Panc1 (cell line): Measurements from ENCODE around the gene BRD9. TPM values are rescaled to one million over a fixed set of nuclear protein-coding genes. Genes with fewer than 3 reads are reported as not detected.
A peak's percentile ranks its signal among the peaks of the same experiment; 100 is the strongest.
"Not testable (repeated sequence)": the region's sequence is repeated elsewhere in the genome, so short reads cannot be mapped to it uniquely, and the experiment has no call there.

ENCODE experiments used
- ATAC-seq: fragments of 200-7000 bp; cut with Tn5 transposase; 2 replicates; pipeline ENCODE4 v1.9.1; 2020; ENCODE audit warnings: mild to moderate bottlenecking, moderate library complexity
- BruUV-seq: library from RNA; stranded (reverse); fragments of 400-500 nt; replicated peaks from 2 replicates; lab custom pipeline; 2021; lab: Mats Ljungman, UMichigan
- CTCF ChIA-PET: fragments of 300-600 bp; sonication (Branson Sonifier 250); formaldehyde crosslinking; loops from one replicate; lab custom pipeline; 2022; ENCODE audit warnings: antibody characterized with exemption; lab: Charles Lee
- POLR2A ChIA-PET: fragments of 300-600 bp; sonication (Branson Sonifier 250); formaldehyde crosslinking; loops from one replicate; lab custom pipeline; 2022; ENCODE audit warnings: antibody characterized with exemption; lab: Charles Lee
- DNase-seq: peaks from one replicate; pipeline ENCODE4 v3.0.0-alpha.2; 2010; ENCODE audit warnings: low read depth, low spot score
- H3K27ac ChIP-seq: 2 replicates; pipeline ENCODE4 v1.5.1; 2011; ENCODE audit warnings: mild to moderate bottlenecking, low read length, inconsistent platforms
- H3K27me3 ChIP-seq: fragments of 200-500 bp; sonication (Bioruptor generic); 2 replicates; pipeline ENCODE4 v1.6.0; 2014; ENCODE audit warnings: low read length, inconsistent platforms; ENCODE audit not compliant: control insufficient read depth, insufficient read depth
- H3K36me3 ChIP-seq: fragments of 200-500 bp; sonication (Bioruptor generic); 2 replicates; pipeline ENCODE4 v1.5.1; 2014; ENCODE audit warnings: inconsistent platforms, mild to moderate bottlenecking, low read length, moderate library complexity; ENCODE audit not compliant: control insufficient read depth, insufficient read depth
- H3K4me1 ChIP-seq: 2 replicates; pipeline ENCODE4 v1.5.1; 2011; ENCODE audit warnings: inconsistent platforms, mild to moderate bottlenecking, low read length, moderate library complexity; ENCODE audit not compliant: control insufficient read depth, insufficient read depth
- H3K4me3 ChIP-seq, 2 experiments: 2 replicates each; pipeline ENCODE4 v1.5.1; 2011 to 2012; ENCODE audit warnings: low read depth in 2 of 2, low read length in 2 of 2, mild to moderate bottlenecking in 2 of 2, inconsistent platforms in 1 of 2, moderate library complexity in 1 of 2
- H3K9me3 ChIP-seq: fragments of 200-500 bp; sonication (Bioruptor generic); 2 replicates; pipeline ENCODE4 v1.5.1; 2014; ENCODE audit warnings: low read depth, mild to moderate bottlenecking, inconsistent platforms, low read length, moderate library complexity; ENCODE audit not compliant: control insufficient read depth, insufficient read depth
- POLR2AphosphoS5 ChIP-seq: IDR thresholded peaks from 2 replicates; pipeline ENCODE4 v1.6.1; 2012; ENCODE audit warnings: mild to moderate bottlenecking, low read depth, low read length, moderate library complexity
- REST ChIP-seq, 2 experiments: IDR thresholded peaks; 2 replicates each; pipeline ENCODE4 v1.6.1; 2011 to 2012; ENCODE audit warnings: low read depth in 2 of 2, control low read depth in 1 of 2, low read length in 1 of 2, mild to moderate bottlenecking in 1 of 2, moderate library complexity in 1 of 2; ENCODE audit not compliant: insufficient read depth in 1 of 2
- SIN3A ChIP-seq: IDR thresholded peaks from 2 replicates; pipeline ENCODE4 v1.6.1; 2012; ENCODE audit warnings: low read depth, mild to moderate bottlenecking, low read length, moderate library complexity, borderline replicate concordance; ENCODE audit not compliant: insufficient read depth
- TCF7L2 ChIP-seq: IDR thresholded peaks from 2 replicates; pipeline ENCODE4 v1.6.1; 2011; ENCODE audit warnings: mild to moderate bottlenecking, low read depth, low read length, inconsistent platforms
- in situ Hi-C: cut with HindIII; loops from 2 replicates; pipeline ENCODE4 v1.10.0; 2016; ENCODE audit warnings: low sequenced_read_pairs, low pct_unique_long_range_greater_than_20kb
- intact Hi-C: fragments of 100-400 bp; cut with micrococcal nuclease; formaldehyde crosslinking; loops from one replicate; pipeline ENCODE4 v1.10.0; 2022; ENCODE audit not compliant: unreplicated experiment
- total RNA-seq: library from RNA; stranded (reverse); gene quantifications from one replicate; pipeline ENCODE4 v1.2.1, GENCODE V29; 2021; ENCODE audit not compliant: unreplicated experiment
- TF ChIP-seq, protein P1 (sequence below): fragments of 450-650 bp; IDR thresholded peaks from 2 replicates; pipeline ENCODE4 v1.5.1; 2017; ENCODE audit warnings: mild to moderate bottlenecking

The BRD9 gene
- total RNA-seq, 1 experiment from 2014 or later = 64.3 TPM

DNA sequence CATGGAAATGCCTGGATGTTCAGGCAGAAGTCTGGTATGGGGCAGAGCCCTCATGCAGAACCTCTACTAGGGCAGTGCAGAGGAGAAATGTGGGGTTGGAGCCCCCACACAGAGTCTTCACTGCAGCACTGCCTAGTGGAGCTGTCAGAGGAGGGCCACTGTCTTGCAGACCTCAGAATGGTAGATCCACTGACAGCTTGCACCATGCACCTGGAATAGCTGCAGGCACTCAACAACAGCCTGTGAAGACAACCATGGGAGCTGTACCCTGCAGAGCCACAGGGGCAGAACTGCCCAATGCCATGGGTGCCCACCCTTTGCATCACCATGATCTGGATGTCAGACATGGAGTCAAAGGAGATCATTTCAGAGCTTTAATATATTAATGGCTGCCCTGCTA is 37.0 kb upstream of the BRD9 start:
- CTCF ChIA-PET = no interaction called here
- Histone ChIP-seq H3K4me3 (no peak overlapping the region), H3K9me3 (no peaks in the 10 kb centered on the region), H3K4me1 (no peaks in the 10 kb centered on the region), H3K36me3 (no peaks in the 10 kb centered on the region), H3K27me3 (no peaks in the 10 kb centered on the region; the same call in 1 of the 2 replicates), H3K27ac (no peak overlapping the region)
- TF ChIP-seq TCF7L2 (no peak), SIN3A (no peak), POLR2AphosphoS5 (no peak), REST (IDR thresholded peaks at IDR 0.05; ENCODE audit: insufficient read depth in 1 of 2, low read depth in 2 of 2, low read length in 1 of 2) (no peak)
- TF ChIP-seq, protein P1, sequence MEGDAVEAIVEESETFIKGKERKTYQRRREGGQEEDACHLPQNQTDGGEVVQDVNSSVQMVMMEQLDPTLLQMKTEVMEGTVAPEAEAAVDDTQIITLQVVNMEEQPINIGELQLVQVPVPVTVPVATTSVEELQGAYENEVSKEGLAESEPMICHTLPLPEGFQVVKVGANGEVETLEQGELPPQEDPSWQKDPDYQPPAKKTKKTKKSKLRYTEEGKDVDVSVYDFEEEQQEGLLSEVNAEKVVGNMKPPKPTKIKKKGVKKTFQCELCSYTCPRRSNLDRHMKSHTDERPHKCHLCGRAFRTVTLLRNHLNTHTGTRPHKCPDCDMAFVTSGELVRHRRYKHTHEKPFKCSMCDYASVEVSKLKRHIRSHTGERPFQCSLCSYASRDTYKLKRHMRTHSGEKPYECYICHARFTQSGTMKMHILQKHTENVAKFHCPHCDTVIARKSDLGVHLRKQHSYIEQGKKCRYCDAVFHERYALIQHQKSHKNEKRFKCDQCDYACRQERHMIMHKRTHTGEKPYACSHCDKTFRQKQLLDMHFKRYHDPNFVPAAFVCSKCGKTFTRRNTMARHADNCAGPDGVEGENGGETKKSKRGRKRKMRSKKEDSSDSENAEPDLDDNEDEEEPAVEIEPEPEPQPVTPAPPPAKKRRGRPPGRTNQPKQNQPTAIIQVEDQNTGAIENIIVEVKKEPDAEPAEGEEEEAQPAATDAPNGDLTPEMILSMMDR = no peak
- POLR2A ChIA-PET = no interaction called here
- intact Hi-C loops = no loop called here
- DNase-seq (no peak), ATAC-seq (no peak)
- in situ Hi-C loops = no loop called here
- BruUV-seq = no TSS peak

DNA sequence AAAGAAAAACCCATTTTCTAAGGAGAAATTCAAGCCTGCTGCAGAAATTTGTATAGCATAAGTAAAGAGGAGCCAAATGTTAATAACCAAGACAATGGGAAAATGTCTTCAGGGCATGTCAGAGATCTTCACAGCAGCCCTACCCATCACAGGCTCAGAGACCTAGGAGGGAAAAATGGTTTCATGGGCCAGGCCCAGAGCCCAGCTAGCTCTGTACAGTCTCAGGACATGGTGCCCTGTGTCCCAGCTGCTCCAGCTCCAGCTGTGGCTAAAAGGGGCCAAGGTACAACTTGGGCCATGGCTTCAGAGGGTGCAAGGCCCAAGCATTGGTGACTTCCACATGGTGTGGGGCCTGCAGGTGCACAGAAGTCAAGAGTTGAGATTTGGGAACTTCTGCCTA is 36.6 kb upstream of the BRD9 start:
- intact Hi-C loops, H3K9me3 ChIP-seq, H3K27me3 ChIP-seq, CTCF ChIA-PET, BruUV-seq, ATAC-seq, H3K4me3 ChIP-seq, POLR2A ChIA-PET, H3K4me1 ChIP-seq, H3K27ac ChIP-seq, DNase-seq, in situ Hi-C loops, H3K36me3 ChIP-seq: not testable (repeated sequence)

GRCh38 chr5:927172-928015 is 34.8 kb upstream of the BRD9 start:
- ATAC-seq (no peak), DNase-seq (no peak)
- Histone ChIP-seq H3K4me3 (no peak overlapping the region), H3K4me1 (peaks cover 3% of the 10 kb centered on the region; the same call in 1 of the 2 replicates), H3K27ac (no peak overlapping the region), H3K27me3 (no peaks in the 10 kb centered on the region; the same call in 1 of the 2 replicates), H3K36me3 (no peaks in the 10 kb centered on the region), H3K9me3 (no peaks in the 10 kb centered on the region)
- intact Hi-C loops = no loop called here
- in situ Hi-C loops = no loop called here
- POLR2A ChIA-PET = no interaction called here
- TF ChIP-seq, protein P1 = peak; percentile 40; the same call in 1 of the 2 replicates
- TF ChIP-seq POLR2AphosphoS5 = no peak
- no TSS peak for BruUV-seq
- CTCF ChIA-PET = no interaction called here
